Liver (tissue), 9 donors: ENCODE results near the gene NOX4. TPM values are rescaled to one million over a fixed set of nuclear protein-coding genes. Genes with fewer than 3 reads are reported as not detected.
"Not testable (repeated sequence)": the region's sequence is repeated elsewhere in the genome, so short reads cannot be mapped to it uniquely, and the experiment has no call there.

Experiments used
- DNase-seq: peaks from one replicate; pipeline ENCODE4 v3.0.0-alpha.2; 2017; ENCODE audit warnings: low spot score
- H3K27ac ChIP-seq, 2 donors: one replicate each; pipeline ENCODE4 v1.7.0; 2013; ENCODE audit warnings: inconsistent platforms in 2 of 2, low read length in 2 of 2, control low read depth in 1 of 2, low read depth in 1 of 2, mild to moderate bottlenecking in 1 of 2
- H3K27me3 ChIP-seq, 4 donors: one replicate each; pipeline versions ENCODE4 v1.6.1 to v1.7.0; 2013; ENCODE audit warnings: low read length in 3 of 4, inconsistent platforms in 1 of 4, mild to moderate bottlenecking in 1 of 4, moderate library complexity in 1 of 4; ENCODE audit not compliant: control insufficient read depth in 4 of 4, insufficient read depth in 4 of 4
- H3K36me3 ChIP-seq, 4 donors: one replicate each; pipeline versions ENCODE4 v1.6.1 to v1.7.0; 2013; ENCODE audit warnings: low read length in 3 of 4, mild to moderate bottlenecking in 3 of 4, low read depth in 1 of 4, moderate library complexity in 1 of 4; ENCODE audit not compliant: control insufficient read depth in 4 of 4, insufficient read depth in 3 of 4
- H3K4me1 ChIP-seq, 4 donors: one replicate each; pipeline versions ENCODE4 v1.6.1 to v1.7.0; 2013; ENCODE audit warnings: low read length in 3 of 4, mild to moderate bottlenecking in 3 of 4, moderate library complexity in 1 of 4; ENCODE audit not compliant: control insufficient read depth in 4 of 4, insufficient read depth in 4 of 4
- H3K4me3 ChIP-seq, 3 donors: one replicate each; pipeline versions ENCODE4 v1.6.1 to v1.7.0; 2013; ENCODE audit warnings: low read length in 3 of 3, control low read depth in 1 of 3, low read depth in 1 of 3, mild to moderate bottlenecking in 1 of 3
- H3K9ac ChIP-seq, 2 donors: one replicate each; pipeline ENCODE4 v1.7.0; 2013; ENCODE audit warnings: low read length in 2 of 2, mild to moderate bottlenecking in 2 of 2, moderate library complexity in 2 of 2, control low read depth in 1 of 2, low read depth in 1 of 2
- H3K9me3 ChIP-seq, 4 donors: one replicate each; pipeline versions ENCODE4 v1.6.1 to v1.7.0; 2013; ENCODE audit warnings: low read length in 3 of 4; ENCODE audit not compliant: control insufficient read depth in 4 of 4
- CTCF ChIP-seq: fragments of 150-350 bp; IDR thresholded peaks from 2 replicates; pipeline ENCODE4 v1.5.1; 2017; ENCODE audit warnings: improper control_type of control experiment, low read depth, low read length; ENCODE audit not compliant: missing input control
- FOXA1 ChIP-seq: IDR thresholded peaks from 2 replicates; pipeline ENCODE4 v1.6.1; 2016; ENCODE audit warnings: antibody characterized with exemption
- HNF4A ChIP-seq, 2 donors: conservative IDR thresholded peaks; 2 replicates each; pipeline ENCODE4 v1.6.1; 2016; ENCODE audit warnings: antibody characterized with exemption in 2 of 2, mild to moderate bottlenecking in 2 of 2
- HNF4G ChIP-seq: IDR thresholded peaks from 2 replicates; pipeline ENCODE4 v1.6.1; 2016; ENCODE audit warnings: antibody characterized with exemption
- NR2F2 ChIP-seq: IDR thresholded peaks from 2 replicates; pipeline ENCODE4 v1.6.1; 2016; ENCODE audit warnings: antibody characterized with exemption
- RAD21 ChIP-seq, 2 donors: IDR thresholded peaks; 2 replicates each; pipeline ENCODE4 v1.6.1; 2016; ENCODE audit warnings: antibody characterized with exemption in 2 of 2, mild to moderate bottlenecking in 2 of 2
- SP1 ChIP-seq: IDR thresholded peaks from 2 replicates; pipeline ENCODE4 v1.6.1; 2018; ENCODE audit warnings: antibody characterized with exemption, mild to moderate bottlenecking
- TAF1 ChIP-seq: conservative IDR thresholded peaks from 2 replicates; pipeline ENCODE4 v1.6.1; 2016; ENCODE audit warnings: antibody characterized with exemption, mild to moderate bottlenecking
- YY1 ChIP-seq: IDR thresholded peaks from 2 replicates; pipeline ENCODE4 v1.6.1; 2016; ENCODE audit warnings: antibody characterized with exemption, mild to moderate bottlenecking
- WGBS: extraction: QIAGEN DNeasy Blood & Tissue Kit; methylation state at CpG from one replicate; pipeline ENCODE4 v1.1.7; 2013; 5-methylcytosine and 5-hydroxymethylcytosine counted together
- polyA plus RNA-seq, 2 donors: library from polyadenylated mRNA; stranded (reverse) in 1 of 2; unstranded in 1 of 2; fragments of 200-250 nt in 1 of 2; fragments of >200 nt in 1 of 2; fragmentation: Nextera tagmentation in 1 of 2; extraction: Ambion mirVana in 1 of 2; gene quantifications; one replicate each; pipeline versions ENCODE4 v1.2.1 to v1.2.3, GENCODE V29; 2013 to 2015
- total RNA-seq, 2 donors: library from RNA; depleted of rRNA; stranded (reverse); fragments of >200 nt; gene quantifications; one replicate each; pipeline ENCODE4 v1.2.3, GENCODE V29; 2014
- TF ChIP-seq, protein P1 (sequence below): IDR thresholded peaks from 2 replicates; pipeline ENCODE4 v1.6.1; 2016; ENCODE audit warnings: antibody characterized with exemption, mild to moderate bottlenecking
- donor health status: healthy.
- donor health status: healthy.
- donor health status: healthy.
- donor health status: healthy.
- donor health status: healthy.

Gene NOX4
- total and polyA plus RNA-seq, 4 donors: 0.07 to 0.29 (median 0.19) TPM; not detected in 1

- no peaks in the 10 kb centered on the region for H3K27me3 ChIP-seq
- H3K36me3 ChIP-seq: no peaks in the 10 kb centered on the region
- H3K27ac ChIP-seq: no peak overlapping the region
- H3K9ac ChIP-seq: no peak overlapping the region
- no peaks in the 10 kb centered on the region for H3K4me1 ChIP-seq
- H3K9me3 ChIP-seq: no peaks in the 10 kb centered on the region
- no peak for DNase-seq
- no peak for TF ChIP-seq HNF4A (conservative IDR thresholded peaks at IDR 0.05)
- TF ChIP-seq NR2F2: no peak
- no peak for TF ChIP-seq HNF4G
- TF ChIP-seq YY1: no peak
- no peak for TF ChIP-seq FOXA1
- TF ChIP-seq, protein P1, sequence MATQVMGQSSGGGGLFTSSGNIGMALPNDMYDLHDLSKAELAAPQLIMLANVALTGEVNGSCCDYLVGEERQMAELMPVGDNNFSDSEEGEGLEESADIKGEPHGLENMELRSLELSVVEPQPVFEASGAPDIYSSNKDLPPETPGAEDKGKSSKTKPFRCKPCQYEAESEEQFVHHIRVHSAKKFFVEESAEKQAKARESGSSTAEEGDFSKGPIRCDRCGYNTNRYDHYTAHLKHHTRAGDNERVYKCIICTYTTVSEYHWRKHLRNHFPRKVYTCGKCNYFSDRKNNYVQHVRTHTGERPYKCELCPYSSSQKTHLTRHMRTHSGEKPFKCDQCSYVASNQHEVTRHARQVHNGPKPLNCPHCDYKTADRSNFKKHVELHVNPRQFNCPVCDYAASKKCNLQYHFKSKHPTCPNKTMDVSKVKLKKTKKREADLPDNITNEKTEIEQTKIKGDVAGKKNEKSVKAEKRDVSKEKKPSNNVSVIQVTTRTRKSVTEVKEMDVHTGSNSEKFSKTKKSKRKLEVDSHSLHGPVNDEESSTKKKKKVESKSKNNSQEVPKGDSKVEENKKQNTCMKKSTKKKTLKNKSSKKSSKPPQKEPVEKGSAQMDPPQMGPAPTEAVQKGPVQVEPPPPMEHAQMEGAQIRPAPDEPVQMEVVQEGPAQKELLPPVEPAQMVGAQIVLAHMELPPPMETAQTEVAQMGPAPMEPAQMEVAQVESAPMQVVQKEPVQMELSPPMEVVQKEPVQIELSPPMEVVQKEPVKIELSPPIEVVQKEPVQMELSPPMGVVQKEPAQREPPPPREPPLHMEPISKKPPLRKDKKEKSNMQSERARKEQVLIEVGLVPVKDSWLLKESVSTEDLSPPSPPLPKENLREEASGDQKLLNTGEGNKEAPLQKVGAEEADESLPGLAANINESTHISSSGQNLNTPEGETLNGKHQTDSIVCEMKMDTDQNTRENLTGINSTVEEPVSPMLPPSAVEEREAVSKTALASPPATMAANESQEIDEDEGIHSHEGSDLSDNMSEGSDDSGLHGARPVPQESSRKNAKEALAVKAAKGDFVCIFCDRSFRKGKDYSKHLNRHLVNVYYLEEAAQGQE: no peak
- no peak for TF ChIP-seq TAF1
- H3K4me3 ChIP-seq: no peak overlapping the region
- 55% methylated on average over 2 of the region's 2 CpGs for WGBS
Observed at GRCh38 chr11:89416961-89417360, 74.2 kb downstream of the NOX4 start.

DNA sequence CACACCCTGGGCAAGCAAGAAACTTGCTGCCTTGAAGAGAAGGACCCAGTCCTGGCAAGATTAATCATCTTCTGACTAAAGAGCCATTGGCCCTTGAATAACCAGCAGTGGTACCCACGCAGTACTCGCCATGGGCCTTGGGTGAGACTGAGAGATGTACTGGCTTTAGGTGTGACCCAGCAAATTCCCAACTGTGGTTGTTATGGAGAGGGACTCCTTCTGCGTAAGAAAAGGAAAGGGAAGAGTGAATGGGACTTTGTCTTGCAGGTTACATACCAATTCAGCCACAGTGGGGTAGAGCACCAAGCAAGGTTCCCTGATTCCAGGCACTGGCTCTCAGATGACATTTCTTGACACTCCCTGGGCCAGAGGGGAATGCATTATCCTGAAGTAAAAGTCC, 80.1 kb downstream of the NOX4 start:
- not testable (repeated sequence) for H3K9ac ChIP-seq, H3K4me1 ChIP-seq, H3K27me3 ChIP-seq, H3K36me3 ChIP-seq, H3K4me3 ChIP-seq, H3K9me3 ChIP-seq, H3K27ac ChIP-seq, DNase-seq
- 93% methylated on average over 3 of the region's 3 CpGs for WGBS

- H3K27ac ChIP-seq, DNase-seq, H3K4me3 ChIP-seq, H3K36me3 ChIP-seq, H3K4me1 ChIP-seq, H3K9me3 ChIP-seq, H3K9ac ChIP-seq, H3K27me3 ChIP-seq: not testable (repeated sequence)
- 90% methylated on average over 1 of the region's 1 CpG for WGBS
Observed at GRCh38 chr11:89410666-89411065, 80.5 kb downstream of the NOX4 start.

DNA sequence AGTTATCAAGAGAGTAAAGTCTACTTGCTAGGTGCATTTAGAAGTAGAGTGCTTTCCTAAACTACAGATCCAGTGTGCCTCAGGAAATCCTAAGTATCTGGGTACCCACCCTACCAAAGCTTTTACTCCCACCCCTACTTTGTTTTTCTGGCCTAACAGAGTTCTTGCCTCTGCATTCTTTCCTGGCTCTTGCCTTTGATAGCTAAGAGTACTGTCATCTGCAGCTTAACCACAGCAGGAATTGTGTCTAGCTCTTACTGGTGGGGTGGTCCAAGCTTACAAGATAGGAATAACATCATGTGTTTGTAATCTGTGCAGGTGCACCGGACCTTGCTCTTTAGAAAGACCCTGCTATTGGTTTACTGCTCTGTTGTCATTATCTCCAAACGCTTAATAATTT, 82.7 kb downstream of the NOX4 start:
- not testable (repeated sequence) for H3K27me3 ChIP-seq, H3K4me1 ChIP-seq, H3K9ac ChIP-seq, H3K9me3 ChIP-seq, H3K27ac ChIP-seq, H3K36me3 ChIP-seq, H3K4me3 ChIP-seq, DNase-seq
- WGBS: 81% methylated on average over 2 of the region's 2 CpGs

- Histone ChIP-seq H3K9ac (no peak overlapping the region), H3K27ac (no peak overlapping the region), H3K36me3 (no peaks in the 10 kb centered on the region), H3K9me3 (no peaks in the 10 kb centered on the region), H3K4me3 (no peak overlapping the region), H3K4me1 (no peaks in the 10 kb centered on the region), H3K27me3 (no peaks in the 10 kb centered on the region)
- DNase-seq: no peak
- WGBS: 77% methylated on average over 1 of the region's 1 CpG
- TF ChIP-seq RAD21 (IDR thresholded peaks at IDR 0.05) (peak; percentile 79), HNF4A (conservative IDR thresholded peaks at IDR 0.05) (peak in 1 of 2 donors; percentile 4), SP1 (no peak), CTCF (peak; percentile 24)
Observed at GRCh38 chr11:89405629-89406028, 85.5 kb downstream of the NOX4 start.

GRCh38 chr11:89391654-89392053, 99.5 kb downstream of the NOX4 start:
- not testable (repeated sequence) for H3K27ac ChIP-seq, H3K27me3 ChIP-seq, H3K4me3 ChIP-seq, DNase-seq, H3K4me1 ChIP-seq, H3K36me3 ChIP-seq, H3K9ac ChIP-seq, H3K9me3 ChIP-seq
- WGBS: 81% methylated on average over 1 of the region's 1 CpG
